GM19467 (cell line): ENCODE data around the gene PSMB10.

ENCODE experiments used
- ATAC-seq: cut with Tn5 transposase; IDR thresholded peaks from one replicate; pipeline ENCODE4 v1.9.1; 2021; ENCODE audit warnings: mild to moderate bottlenecking, moderate library complexity; ENCODE audit not compliant: unreplicated experiment

The PSMB10 gene

GRCh38 chr16:67901734-67902133, 34.9 kb downstream of the PSMB10 start:
- ATAC-seq, result no peak

- ATAC-seq, result no peak
Observed at GRCh38 chr16:67897231-67897630, 39.4 kb downstream of the PSMB10 start.

GRCh38 chr16:67893743-67894399, 42.8 kb downstream of the PSMB10 start:
- no peak for ATAC-seq

GRCh38 chr16:67892899-67893742, 43.5 kb downstream of the PSMB10 start, which contains the start of gene PSKH1:
TSS of gene PSKH1 (plus strand) at chr16:67893254. CDS start at chr16:67908750, 15,496 bp downstream.
- ATAC-seq, result peak; percentile 83

GRCh38 chr16:67892375-67892774, 44.3 kb downstream of the PSMB10 start:
- no peak for ATAC-seq

GRCh38 chr16:67888331-67888730, 48.3 kb downstream of the PSMB10 start:
- no peak for ATAC-seq

- no peak for ATAC-seq
Observed at GRCh38 chr16:67886387-67886786, 50.3 kb downstream of the PSMB10 start.

- ATAC-seq, result no peak
Observed at GRCh38 chr16:67885976-67886375, 50.7 kb downstream of the PSMB10 start.

GRCh38 chr16:67885545-67885944, 51.1 kb downstream of the PSMB10 start:
- ATAC-seq, result no peak

GRCh38 chr16:67884684-67885083, 52.0 kb downstream of the PSMB10 start, which contains the start of gene NRN1L:
TSS of gene NRN1L (plus strand) at chr16:67884885. CDS start at chr16:67884904, 19 bp downstream.
- no peak for ATAC-seq
